H1 (cell line): ENCODE data around the gene SLC35B1. TPM values are rescaled to one million over a fixed set of nuclear protein-coding genes. Genes with fewer than 3 reads are reported as not detected.

ENCODE experiments used
- CTCF ChIA-PET: fragments of 300-600 bp; sonication (Branson Sonifier 250); formaldehyde crosslinking; loops from one replicate; lab custom pipeline; 2021; ENCODE audit not compliant: partially characterized antibody; lab: Charles Lee
- POLR2A ChIA-PET: fragments of 300-600 bp; sonication (Branson Sonifier 250); formaldehyde crosslinking; loops from one replicate; lab custom pipeline; 2021; ENCODE audit warnings: inconsistent platforms; ENCODE audit not compliant: partially characterized antibody; lab: Charles Lee
- DNase-seq, 2 experiments: peaks; one replicate each; pipeline versions ENCODE4 v3.0.0 to v3.0.0-alpha.2; 2010 to 2022; ENCODE audit warnings: low spot score in 2 of 2, low read depth in 1 of 2, mixed read lengths in 1 of 2
- FAIRE-seq: peaks from 2 replicates; lab custom pipeline; 2011; peaks lifted over from hg19 to GRCh38; lab: Jason Lieb, UNC
- H2AFZ ChIP-seq: 2 replicates; pipeline ENCODE4 v1.8.1; 2012; ENCODE audit warnings: low read length, inconsistent platforms
- H2AK5ac ChIP-seq: 2 replicates; pipeline ENCODE4 v1.6.1; 2013; ENCODE audit warnings: low read depth, low read length
- H2BK120ac ChIP-seq: replicated peaks from 2 replicates; pipeline ENCODE3; 2013; ENCODE audit warnings: low read depth, low read length, inconsistent platforms
- H2BK12ac ChIP-seq: 2 replicates; pipeline ENCODE4 v1.6.1; 2013; ENCODE audit warnings: low read depth, low read length
- H2BK15ac ChIP-seq: 2 replicates; pipeline ENCODE4 v1.6.1; 2013; ENCODE audit warnings: low read length
- H2BK20ac ChIP-seq: 2 replicates; pipeline ENCODE4 v1.6.1; 2013; ENCODE audit warnings: low read length
- H2BK5ac ChIP-seq: 2 replicates; pipeline ENCODE4 v1.6.1; 2013; ENCODE audit warnings: low read depth, low read length
- H3K14ac ChIP-seq: 2 replicates; pipeline ENCODE4 v1.6.1; 2013; ENCODE audit warnings: inconsistent platforms; ENCODE audit not compliant: insufficient read length
- H3K18ac ChIP-seq: 2 replicates; pipeline ENCODE4 v1.6.1; 2013; ENCODE audit warnings: low read length; ENCODE audit errors: extremely low read depth
- H3K23ac ChIP-seq: 2 replicates; pipeline ENCODE4 v1.6.1; 2013; ENCODE audit warnings: inconsistent platforms; ENCODE audit not compliant: insufficient read length
- H3K23me2 ChIP-seq: 2 replicates; pipeline ENCODE4 v1.6.1; 2013; ENCODE audit warnings: low read depth, low read length
- H3K27ac ChIP-seq: 2 replicates; pipeline ENCODE4 v1.6.1; 2011; ENCODE audit warnings: low read depth, low read length, inconsistent platforms
- H3K27me3 ChIP-seq, 4 experiments: replicated peaks in 1 of 4; 1 replicate in 1 of 4; 2 replicates in 3 of 4; pipeline versions ENCODE4 v1.6.1 to v1.8.1; 2011 to 2013; ENCODE audit warnings: low read length in 3 of 4, mild to moderate bottlenecking in 3 of 4, inconsistent platforms in 2 of 4, mixed read lengths in 2 of 4, moderate library complexity in 1 of 4; ENCODE audit not compliant: control insufficient read depth in 3 of 4, insufficient read depth in 3 of 4; ENCODE audit errors: extremely low read depth in 1 of 4
- H3K36me3 ChIP-seq, 4 experiments: 2 replicates each; pipeline versions ENCODE4 v1.6.1 to v1.8.1; 2011 to 2013; ENCODE audit warnings: mild to moderate bottlenecking in 4 of 4, low read length in 3 of 4, moderate library complexity in 2 of 4, control low read depth in 1 of 4, inconsistent platforms in 1 of 4; ENCODE audit not compliant: insufficient read depth in 4 of 4, control insufficient read depth in 2 of 4
- H3K4ac ChIP-seq: replicated peaks from 2 replicates; pipeline ENCODE3; 2013; ENCODE audit warnings: low read length, low read depth, mixed read lengths, inconsistent platforms; ENCODE audit not compliant: insufficient read length
- H3K4me1 ChIP-seq, 4 experiments: replicated peaks in 1 of 4; 1 replicate in 1 of 4; 2 replicates in 3 of 4; pipeline versions ENCODE4 v1.6.1 to v1.8.1; 2011 to 2013; ENCODE audit warnings: low read length in 3 of 4, inconsistent platforms in 2 of 4, mixed read lengths in 1 of 4; ENCODE audit not compliant: insufficient read depth in 4 of 4, control insufficient read depth in 3 of 4
- H3K4me2 ChIP-seq, 2 experiments: 2 replicates each; pipeline versions ENCODE4 v1.6.1 to v1.8.1; 2011 to 2013; ENCODE audit warnings: low read depth in 2 of 2, low read length in 2 of 2, control low read depth in 1 of 2, inconsistent platforms in 1 of 2, mild to moderate bottlenecking in 1 of 2; ENCODE audit not compliant: insufficient read depth in 1 of 2
- H3K4me3 ChIP-seq, 4 experiments: fragments of 200-600, 300-600 bp in 1 of 4; sonication (generic), shearing (Covaris generic), sonication (Bioruptor Twin) in 1 of 4; 2 replicates each; pipeline versions ENCODE4 v1.5.1 to v1.8.1; 2011 to 2016; ENCODE audit warnings: low read length in 4 of 4, low read depth in 3 of 4, control low read depth in 2 of 4, inconsistent platforms in 2 of 4, mild to moderate bottlenecking in 2 of 4, mixed read lengths in 1 of 4, moderate library complexity in 1 of 4; ENCODE audit not compliant: insufficient read depth in 2 of 4; ENCODE audit errors: extremely low read depth in 1 of 4
- H3K56ac ChIP-seq: replicated peaks from 2 replicates; pipeline ENCODE3; 2013; ENCODE audit warnings: low read depth, mild to moderate bottlenecking, mixed read lengths, low read length, inconsistent platforms; ENCODE audit not compliant: insufficient read length
- H3K79me1 ChIP-seq: 2 replicates; pipeline ENCODE4 v1.6.1; 2013; ENCODE audit warnings: low read depth, low read length, control low read depth
- H3K79me2 ChIP-seq, 2 experiments: 2 replicates each; pipeline versions ENCODE4 v1.6.1 to v1.8.1; 2012 to 2013; ENCODE audit warnings: low read length in 2 of 2, mild to moderate bottlenecking in 2 of 2, inconsistent platforms in 1 of 2; ENCODE audit not compliant: insufficient read depth in 2 of 2, control insufficient read depth in 1 of 2
- H3K9ac ChIP-seq, 4 experiments: replicated peaks in 1 of 4; 1 replicate in 1 of 4; 2 replicates in 3 of 4; pipeline versions ENCODE4 v1.6.1 to v1.8.1; 2011 to 2013; ENCODE audit warnings: low read depth in 3 of 4, low read length in 3 of 4, control low read depth in 2 of 4, mild to moderate bottlenecking in 2 of 4, moderate library complexity in 2 of 4, inconsistent platforms in 1 of 4; ENCODE audit errors: extremely low read depth in 1 of 4
- H3K9me3 ChIP-seq, 2 experiments: 2 replicates each; pipeline versions ENCODE4 v1.6.1 to v1.8.1; 2012 to 2013; ENCODE audit warnings: mild to moderate bottlenecking in 2 of 2, moderate library complexity in 2 of 2, control low read depth in 1 of 2, inconsistent platforms in 1 of 2, low read depth in 1 of 2, low read length in 1 of 2, mixed read lengths in 1 of 2; ENCODE audit not compliant: insufficient read depth in 2 of 2
- H4K20me1 ChIP-seq, 2 experiments: replicated peaks in 1 of 2; 2 replicates each; pipeline versions ENCODE3 to v1.8.1; 2011 to 2013; ENCODE audit warnings: inconsistent platforms in 2 of 2, low read length in 2 of 2, mild to moderate bottlenecking in 1 of 2; ENCODE audit not compliant: insufficient read depth in 2 of 2, control insufficient read depth in 1 of 2
- H4K5ac ChIP-seq: 2 replicates; pipeline ENCODE4 v1.6.1; 2013; ENCODE audit warnings: low read length, low read depth, mixed read lengths, inconsistent platforms; ENCODE audit not compliant: insufficient read length
- H4K8ac ChIP-seq: 2 replicates; pipeline ENCODE4 v1.8.0; 2013; ENCODE audit warnings: mild to moderate bottlenecking, moderate library complexity, low read length, inconsistent platforms; ENCODE audit not compliant: insufficient read depth; ENCODE audit errors: extremely low read depth
- H4K91ac ChIP-seq: replicated peaks from 2 replicates; pipeline ENCODE3; 2013; ENCODE audit warnings: low read length, mixed read lengths, inconsistent platforms; ENCODE audit not compliant: insufficient read length
- POLR2AphosphoS5 ChIP-seq: IDR thresholded peaks from 2 replicates; pipeline ENCODE4 v1.6.1; 2011; ENCODE audit warnings: low read depth, low read length
- SIN3A ChIP-seq, 2 experiments: IDR thresholded peaks in 1 of 2; conservative IDR thresholded peaks in 1 of 2; 2 replicates each; pipeline ENCODE4 v1.6.1; 2011 to 2012; ENCODE audit warnings: low read length in 2 of 2, improper control_type of control experiment in 1 of 2, low read depth in 1 of 2, mild to moderate bottlenecking in 1 of 2
- WGBS, 2 experiments: shearing (Covaris generic) in 1 of 2; methylation state at CpG; one replicate each; pipeline versions ENCODE4 v1.1.6 to v1.1.7; 2013 to 2015; ENCODE audit warnings: low lambda C conversion rate in 2 of 2, mixed read lengths in 2 of 2, inconsistent platforms in 1 of 2, low coverage in 1 of 2, missing lambda C conversion rate in 1 of 2; ENCODE audit not compliant: insufficient replicate concordance in 2 of 2, insufficient coverage in 1 of 2, insufficient read length in 1 of 2; ENCODE audit errors: extremely low coverage in 1 of 2, missing lambda C conversion rate in 1 of 2; 5-methylcytosine and 5-hydroxymethylcytosine counted together
- polyA plus RNA-seq, 7 experiments: library from polyadenylated mRNA; depleted of rRNA in 3 of 7; stranded (reverse) in 5 of 7; unstranded in 2 of 7; fragments of >200 nt in 5 of 7; fragments of 200-250 nt in 2 of 7; gene quantifications; 1 replicate in 5 of 7; 2 replicates in 1 of 7; 4 replicates in 1 of 7; pipeline versions ENCODE4 v1.2.1 to v1.2.3, GENCODE V29; 2011 to 2013; ENCODE audit warnings: missing spikeins in 2 of 7, mixed read lengths in 2 of 7
- total RNA-seq: library from RNA; stranded (reverse); fragmentation: NEBNext Ultra II Directional; extraction: Animal tissue kit (Norgen Biotek cat#: 25700); gene quantifications from 2 replicates; pipeline ENCODE4 v1.2.1, GENCODE V29; 2021

SLC35B1 gene
- total and polyA plus RNA-seq, 2 of the 8 experiments (the other 6 are each of a cell fraction or from before 2014, with no cell fraction given): 56.5 to 87.7 TPM

GRCh38 chr17:49676276-49676868 is 31.4 kb downstream of the SLC35B1 start:
- no peak overlapping the region for H2BK12ac ChIP-seq
- POLR2A ChIA-PET: interaction anchor here (0.8 kb wide), 1 partner anchor 12 kb away, joined by 3 read pairs; no protein-coding TSS in a partner anchor
- no peak overlapping the region for H4K5ac ChIP-seq
- peaks cover 4% of the 10 kb centered on the region for H3K79me1 ChIP-seq
- no peak for TF ChIP-seq POLR2AphosphoS5
- 0 out of 4 replicates have a peak, but pooled peaks of 1 of the 2 experiments have one; percentile 60 for TF ChIP-seq SIN3A (conservative IDR thresholded peaks at IDR 0.05 in 1 of 2, IDR thresholded peaks at IDR 0.05 in 1 of 2; ENCODE audit: low read depth in 1 of 2, low read length in 2 of 2)
- H2BK20ac ChIP-seq: no peak overlapping the region
- H4K20me1 ChIP-seq: no peaks in the 10 kb centered on the region
- H3K4ac ChIP-seq: no peak overlapping the region
- peak overlapping the region; percentile 76 to 90 for H3K4me2 ChIP-seq
- CTCF ChIA-PET: interaction anchor here (0.6 to 1.6 kb wide), 5 partner anchors 16 to 1091 kb away, joined by 3 to 8 read pairs (median 3); no protein-coding TSS in a partner anchor
- H3K27me3 ChIP-seq: peaks cover 0 to 2% (median 0%) of the 10 kb centered on the region in 4 experiments; a peak in 2 of 7 replicates
- H2BK120ac ChIP-seq: no peak overlapping the region
- no peaks in the 10 kb centered on the region; a peak in 1 of 8 replicates for H3K36me3 ChIP-seq
- H3K4me1 ChIP-seq: no peaks in the 10 kb centered on the region; a peak in 1 of 7 replicates
- H3K27ac ChIP-seq: no peak overlapping the region
- peaks cover 6 to 51% of the 10 kb centered on the region in 2 experiments for H3K79me2 ChIP-seq
- H2BK5ac ChIP-seq: no peak overlapping the region
- no peak overlapping the region for H3K9ac ChIP-seq
- H3K4me3 ChIP-seq: peak overlapping the region; percentile 5 to 72 (median 64); a peak in 5 of 8 replicates
- no peak overlapping the region for H2AFZ ChIP-seq
- H3K18ac ChIP-seq: no peak overlapping the region
- 77% methylated on average over 5 of the region's 5 CpGs; no CpG with 5 or more reads in 1 of the 2 experiments for WGBS, 2 experiments
- FAIRE-seq (no peak), DNase-seq (peak in 1 of 2 experiments; percentile 22)
- no peak overlapping the region for H2BK15ac ChIP-seq
- H4K91ac ChIP-seq: no peak overlapping the region
- no peak overlapping the region for H2AK5ac ChIP-seq
- no peaks in the 10 kb centered on the region; a peak in 2 of 4 replicates for H3K9me3 ChIP-seq
- peaks cover 5% of the 10 kb centered on the region; the same call in 1 of the 2 replicates for H3K23me2 ChIP-seq
- H3K14ac ChIP-seq: no peak overlapping the region
- H3K23ac ChIP-seq: no peak overlapping the region
- H3K56ac ChIP-seq: no peak overlapping the region
- no peak overlapping the region for H4K8ac ChIP-seq
